Body of pancreas (tissue), 4 donors: Measurements from ENCODE around the gene IFNGR2.

Experiments
- CTCF ChIP-seq, 7 experiments: fragments of 450-650 bp in 4 of 7; fragments of 200-600 bp in 3 of 7; sonication (generic) in 3 of 7; IDR thresholded peaks; one replicate each; pipeline ENCODE4 v1.5.1; 2016 to 2019; ENCODE audit warnings: antibody characterized with exemption in 7 of 7
- POLR2A ChIP-seq, 3 donors: fragments of 450-650 bp; IDR thresholded peaks; one replicate each; pipeline ENCODE4 v1.6.1; 2016; ENCODE audit warnings: antibody characterized with exemption in 3 of 3, mild to moderate bottlenecking in 2 of 3

- no peak for TF ChIP-seq CTCF (IDR thresholded peaks at IDR 0.05)
- TF ChIP-seq POLR2A (IDR thresholded peaks at IDR 0.05) = no peak
Measured at GRCh38 chr21:33425825-33426224, 22.6 kb downstream of the IFNGR2 start.
